T-helper 1 cell treated with Interleukin-12 subunit alpha and Interleukin-12 subunit beta and Interleukin-4 antibody, amounts not matched to agents 30 ng/mL and 1 ng/mL, for 36 hours (primary cell): ENCODE data around the gene PPIP5K2. TPM values are rescaled to one million over a fixed set of nuclear protein-coding genes. Genes with fewer than 3 reads are reported as not detected.
"Not testable (repeated sequence)": the region's sequence is repeated elsewhere in the genome, so short reads cannot be mapped to it uniquely, and the experiment has no call there.

Experiments used
- intact Hi-C: fragments of 100-400 bp; cut with micrococcal nuclease; formaldehyde crosslinking; loops from one replicate; pipeline ENCODE4 v1.15.1; 2024
- total RNA-seq: library from RNA; stranded (reverse); gene quantifications from 2 replicates; pipeline ENCODE4 v1.2.3, GENCODE V29; 2022

The PPIP5K2 gene
- total RNA-seq, 1 donor from 2014 or later = 68.4 TPM

DNA sequence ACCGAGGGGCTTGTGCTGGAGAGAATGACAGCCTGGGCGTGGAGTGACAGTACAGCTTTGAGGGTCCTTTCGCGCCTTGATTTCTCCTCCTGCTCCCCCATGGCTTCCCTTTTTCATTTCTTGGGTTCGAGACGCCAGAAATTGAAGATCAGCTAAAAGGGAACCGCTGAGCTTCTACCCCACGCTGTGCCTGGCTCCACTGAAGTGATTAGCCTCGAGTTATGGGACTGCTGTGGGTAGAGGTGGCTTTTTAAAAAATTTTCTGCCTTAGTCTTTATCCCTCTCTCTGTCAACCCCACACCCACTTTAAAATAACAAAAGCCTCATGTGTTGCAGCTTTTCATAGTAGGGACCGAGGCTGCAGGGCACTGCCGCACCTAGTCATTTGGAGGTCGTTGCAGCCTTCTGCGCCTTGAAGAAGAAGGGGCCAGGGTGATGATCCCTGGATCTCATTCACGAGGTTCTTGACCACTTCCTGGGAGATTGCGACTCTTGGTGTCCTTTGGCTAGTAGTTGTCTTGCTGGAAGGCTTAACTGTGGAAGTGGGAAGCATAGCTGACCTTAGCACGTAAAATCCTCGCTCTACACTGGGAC lies 603 bp downstream of the PPIP5K2 start:
- intact Hi-C loops = loop anchor here (1.0 to 5.0 kb wide), 11 partner anchors 9 to 823 kb away; partner anchors contain the start of genes MACIR, PAM and SLCO4C1

DNA sequence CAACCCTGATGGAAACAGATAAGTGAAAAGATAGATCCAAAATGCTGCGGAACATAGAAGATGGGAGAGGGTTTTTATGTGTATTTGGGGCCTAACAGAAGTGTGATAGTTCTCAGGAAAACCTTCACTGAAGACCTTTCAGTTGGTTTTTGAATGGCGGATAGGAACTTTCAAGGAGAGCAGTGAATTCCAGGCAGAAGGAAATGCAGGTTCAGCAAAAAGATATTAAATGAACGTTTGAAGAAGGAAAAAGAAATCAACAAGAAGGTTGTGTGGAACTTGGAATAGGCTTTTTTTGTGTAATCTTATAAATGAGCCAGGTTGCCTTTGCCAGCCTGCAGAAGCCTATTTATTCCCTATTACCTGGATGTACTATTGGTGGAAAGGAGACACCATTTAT lies 2.1 kb downstream of the PPIP5K2 start:
- intact Hi-C loops = loop anchor here (5.0 kb wide), 1 partner anchor 825 kb away; the partner anchor contains the start of gene SLCO4C1

GRCh38 chr5:103126557-103126956 lies 6.5 kb downstream of the PPIP5K2 start:
- intact Hi-C loops = no loop called here

- intact Hi-C loops = no loop called here
Measured at GRCh38 chr5:103127292-103127817, 7.3 kb downstream of the PPIP5K2 start.

GRCh38 chr5:103128202-103128601 lies 8.1 kb downstream of the PPIP5K2 start:
- intact Hi-C loops = no loop called here

DNA sequence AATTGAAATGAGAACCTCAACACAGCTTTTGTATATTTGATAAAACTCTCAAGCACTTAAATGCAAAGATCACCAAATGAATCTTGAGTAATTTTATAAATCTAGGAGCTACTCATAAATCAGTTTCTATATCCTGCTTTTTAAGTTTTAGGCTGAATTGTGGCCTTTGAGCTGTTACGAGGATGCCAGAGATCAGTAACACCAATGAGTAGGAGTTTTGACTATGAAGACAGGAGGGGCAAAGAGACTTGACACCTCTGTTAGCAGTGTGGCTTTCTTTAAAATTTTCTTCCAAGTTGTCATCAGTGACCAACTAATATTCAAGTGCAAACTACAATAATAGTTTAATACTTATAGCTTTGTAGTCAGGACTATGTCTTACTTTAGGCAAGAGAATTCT lies 12.6 kb downstream of the PPIP5K2 start:
- intact Hi-C loops = no loop called here

- intact Hi-C loops = no loop called here
Measured at GRCh38 chr5:103133231-103133630, 13.1 kb downstream of the PPIP5K2 start.

- intact Hi-C loops = loop anchor here (5.0 kb wide), 1 partner anchor 163 kb away; no protein-coding TSS in a partner anchor
Measured at GRCh38 chr5:103135461-103135860, 15.4 kb downstream of the PPIP5K2 start.

DNA sequence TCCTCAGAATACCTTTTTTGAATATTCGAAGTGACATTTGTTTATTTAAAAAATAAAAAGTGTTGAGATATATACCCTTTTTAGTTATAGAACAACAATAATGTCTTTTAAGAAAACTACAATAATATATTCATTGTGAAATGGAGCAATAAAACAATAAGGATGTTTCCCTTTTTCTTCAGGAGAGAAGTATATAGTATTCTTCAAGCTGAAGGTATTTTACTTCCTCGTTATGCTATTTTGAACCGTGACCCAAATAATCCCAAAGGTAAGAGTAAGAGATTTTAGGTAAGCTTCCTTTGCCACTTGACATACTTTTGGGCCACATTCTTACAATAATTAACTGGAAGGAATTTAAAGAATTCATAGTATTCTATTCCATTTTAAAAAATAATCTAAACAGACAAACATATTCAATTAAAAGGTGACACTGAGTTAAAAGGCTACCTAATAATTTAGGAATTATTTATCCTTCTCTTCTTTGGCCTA lies 18.1 kb downstream of the PPIP5K2 start:
- intact Hi-C loops = loop anchor here (5.0 kb wide), 1 partner anchor 166 kb away; no protein-coding TSS in a partner anchor

DNA sequence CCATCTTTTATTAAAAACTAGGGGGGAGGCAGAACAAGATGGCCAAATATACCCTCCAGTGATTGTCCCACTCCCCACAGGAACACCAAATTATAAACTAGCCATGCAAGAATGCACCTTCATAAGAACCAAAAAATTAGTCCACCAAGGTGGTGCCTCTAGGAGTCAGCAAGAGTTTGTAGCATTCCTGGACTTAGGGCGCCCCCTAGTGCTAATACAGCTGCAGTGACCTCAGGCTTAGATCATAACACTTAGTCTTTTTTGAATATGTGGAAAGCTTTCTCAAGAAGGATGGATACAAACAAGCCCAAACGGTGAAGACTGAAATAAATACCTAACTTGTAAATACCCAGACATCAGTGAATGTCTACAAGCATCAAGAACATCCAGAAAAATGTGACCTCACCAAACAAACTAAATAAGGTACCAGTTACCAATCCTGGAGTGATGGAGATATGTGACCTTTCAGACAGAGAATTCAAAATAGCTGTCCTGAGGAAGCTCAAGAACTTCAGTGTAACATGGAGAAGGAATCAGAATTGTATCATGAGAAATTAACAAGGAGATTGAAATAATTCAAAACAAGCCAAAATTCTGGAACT lies 19.3 kb downstream of the PPIP5K2 start:
- intact Hi-C loops = loop anchor here (1.0 to 5.0 kb wide), 10 partner anchors 19 to 603 kb away; partner anchors contain the start of genes GIN1 and PPIP5K2

DNA sequence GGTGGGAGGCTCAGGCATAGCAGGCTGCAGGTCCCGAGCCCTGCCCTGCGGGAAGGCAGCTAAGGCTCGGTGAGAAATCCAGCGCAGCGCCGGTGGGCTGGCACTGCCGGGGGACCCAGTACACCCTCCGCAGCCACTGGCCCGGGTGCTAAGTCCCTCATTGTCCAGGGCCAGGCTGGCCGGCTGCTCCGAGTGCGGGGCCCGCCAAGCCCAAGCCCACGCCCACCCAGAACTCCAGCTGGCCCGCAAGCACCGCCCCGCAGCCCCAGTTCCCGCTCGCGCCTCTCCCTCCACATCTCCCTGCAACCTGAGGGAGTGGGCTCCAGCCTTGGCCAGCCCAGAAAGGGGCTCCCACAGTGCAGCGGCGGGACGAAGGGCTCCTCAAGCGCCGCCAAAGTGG lies 22.0 kb downstream of the PPIP5K2 start:
- intact Hi-C loops = not testable (repeated sequence)

DNA sequence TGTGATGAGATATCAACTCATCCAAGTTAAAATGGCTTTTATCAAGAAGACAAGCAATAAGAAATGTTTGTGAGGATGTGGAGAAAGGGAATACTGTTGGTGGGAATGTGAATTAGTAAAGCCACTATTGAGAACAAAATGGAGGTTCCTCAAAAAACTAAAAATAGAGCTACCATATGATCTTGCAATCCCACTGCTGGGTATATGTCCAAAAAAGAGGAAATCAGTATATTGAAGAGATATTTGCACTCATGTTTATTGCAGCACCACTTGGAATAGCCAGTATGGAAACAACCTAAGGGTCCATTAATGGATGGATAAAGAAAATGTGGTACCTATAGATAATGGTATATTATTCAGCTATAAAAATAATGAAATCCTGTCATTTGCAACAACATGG lies 25.1 kb downstream of the PPIP5K2 start:
- intact Hi-C loops = no loop called here

- intact Hi-C loops = no loop called here
Measured at GRCh38 chr5:103148213-103148612, 28.1 kb downstream of the PPIP5K2 start.

DNA sequence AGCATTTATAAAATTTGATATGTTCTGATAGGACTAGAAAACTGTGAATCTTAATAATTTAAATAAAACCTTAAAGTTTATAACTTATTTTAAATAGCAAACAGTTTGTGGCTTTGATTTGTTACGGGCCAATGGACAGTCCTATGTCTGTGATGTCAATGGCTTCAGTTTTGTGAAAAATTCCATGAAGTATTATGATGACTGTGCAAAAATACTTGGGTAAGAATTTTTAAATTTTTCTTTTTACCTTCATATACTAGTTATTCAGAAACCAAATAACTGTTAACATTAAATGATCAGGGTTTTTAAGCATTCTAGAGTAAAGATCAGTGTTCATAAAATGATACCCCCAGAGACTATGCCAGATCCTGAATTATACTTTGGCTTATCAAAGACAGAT lies 31.1 kb downstream of the PPIP5K2 start:
- intact Hi-C loops = no loop called here

- intact Hi-C loops = no loop called here
Measured at GRCh38 chr5:103166706-103167105, 46.6 kb downstream of the PPIP5K2 start.

DNA sequence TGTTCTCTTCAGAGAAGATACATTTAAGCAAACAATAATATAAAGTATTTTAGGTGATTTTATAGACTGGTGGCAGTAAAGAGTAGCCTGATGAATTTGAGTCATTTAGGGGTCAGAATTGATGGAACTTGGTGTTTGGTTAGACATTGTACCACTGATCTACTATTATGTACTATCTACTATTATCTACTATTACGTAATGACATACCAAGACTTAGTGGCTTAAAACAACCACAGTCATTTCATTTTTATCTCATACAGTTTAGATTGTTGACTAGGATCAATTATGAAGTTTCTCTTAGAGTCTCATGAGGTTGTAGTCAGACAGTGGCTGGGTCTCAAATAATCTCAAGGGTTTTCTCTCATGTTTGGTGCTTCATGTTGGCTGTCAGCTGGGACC lies 54.0 kb downstream of the PPIP5K2 start:
- intact Hi-C loops = no loop called here

DNA sequence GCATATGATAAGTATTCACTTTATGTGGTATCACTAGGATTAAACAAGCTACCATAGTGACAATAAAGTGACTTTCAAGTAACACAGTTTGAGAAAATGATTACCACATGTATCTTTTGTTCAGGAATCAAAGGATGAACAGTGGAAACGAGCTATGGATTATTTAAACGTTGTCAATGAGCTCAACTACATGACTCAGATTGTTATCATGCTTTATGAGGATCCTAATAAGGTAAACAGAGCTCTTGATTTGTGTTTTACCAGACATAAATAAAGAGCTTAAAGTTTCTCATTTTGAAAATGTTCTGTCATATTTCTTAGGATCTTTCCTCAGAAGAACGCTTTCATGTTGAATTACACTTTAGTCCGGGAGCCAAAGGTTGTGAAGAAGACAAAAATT lies 57.4 kb downstream of the PPIP5K2 start:
- intact Hi-C loops = loop anchor here (5.0 kb wide), 1 partner anchor 45 kb away; no protein-coding TSS in a partner anchor

- intact Hi-C loops = loop anchor here (5.0 kb wide), 1 partner anchor 44 kb away; no protein-coding TSS in a partner anchor
Measured at GRCh38 chr5:103178167-103178566, 58.1 kb downstream of the PPIP5K2 start.

DNA sequence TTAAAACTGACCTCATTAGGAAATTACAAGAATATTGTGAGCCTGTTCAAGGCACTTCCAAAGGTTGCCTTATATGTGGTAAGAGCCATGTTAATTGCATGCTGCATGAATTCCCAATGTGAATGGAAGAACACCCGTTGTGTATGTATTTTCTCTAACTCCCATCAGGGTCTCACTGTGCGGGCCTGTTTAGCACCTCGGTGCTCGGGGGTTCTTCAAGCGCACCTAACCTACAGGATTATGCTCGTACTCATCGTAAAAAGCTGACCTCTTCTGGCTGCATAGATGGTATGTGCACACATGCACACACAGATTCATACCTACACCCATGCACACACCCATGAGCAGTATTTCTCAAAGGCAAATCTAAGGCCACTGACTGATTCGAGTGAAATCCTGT lies 66.1 kb downstream of the PPIP5K2 start:
- intact Hi-C loops = no loop called here

DNA sequence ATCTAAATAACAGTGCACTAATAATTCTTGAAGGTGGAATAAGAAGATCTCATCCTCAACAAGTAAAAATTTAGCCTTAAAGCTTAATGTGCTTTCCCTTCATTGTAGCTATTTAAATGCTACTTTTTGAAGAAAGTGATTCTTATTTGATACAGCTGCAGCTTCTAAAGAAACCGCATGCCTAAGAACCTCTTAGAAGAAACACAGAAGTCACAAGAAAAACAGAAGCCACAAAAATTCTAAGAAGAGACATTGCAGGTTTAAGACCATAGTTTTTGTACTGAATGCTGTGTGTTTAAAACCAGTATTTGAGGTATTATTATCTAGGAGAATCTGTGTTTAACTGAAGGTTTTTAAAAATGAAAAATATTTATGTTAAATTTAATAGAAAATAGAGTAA lies 68.3 kb downstream of the PPIP5K2 start:
- intact Hi-C loops = loop anchor here (2.0 kb wide), 1 partner anchor 68 kb away; the partner anchor contains the start of genes GIN1 and PPIP5K2

DNA sequence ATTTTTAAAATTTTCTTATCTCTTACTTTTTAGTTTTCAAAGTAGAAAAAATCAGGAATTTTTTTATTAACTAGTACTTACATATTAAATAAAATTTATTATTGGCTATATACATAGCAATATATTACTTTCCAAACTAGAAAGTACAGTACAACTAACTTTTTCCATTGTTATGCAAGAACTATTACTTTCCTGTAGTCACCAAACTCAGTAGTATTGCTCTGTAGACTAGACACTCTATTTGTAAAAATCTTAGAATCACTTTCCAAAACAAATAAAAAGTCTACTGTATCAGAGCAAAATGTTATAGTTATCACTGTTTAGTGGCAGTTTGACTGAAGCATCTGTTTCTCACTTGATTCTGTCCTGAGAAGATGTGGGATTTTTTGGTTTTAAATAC lies 83.1 kb downstream of the PPIP5K2 start:
- intact Hi-C loops = no loop called here

- intact Hi-C loops = not testable (repeated sequence)
Measured at GRCh38 chr5:103204990-103205389, 84.9 kb downstream of the PPIP5K2 start.
